ENCODE measurements around the gene SLC2A14.

- no peak for TF ChIP-seq POLR2A (IDR thresholded peaks at IDR 0.05)
- no peak for TF ChIP-seq POLR2AphosphoS5 (IDR thresholded peaks at IDR 0.05)
- no peak for TF ChIP-seq CTCF (IDR thresholded peaks at IDR 0.05)
These were observed 38.0 kb downstream of the SLC2A14 start for GRCh38 chr12:7834701-7835100.
